ENCODE data around the gene IGF2BP3.
"Not testable (repeated sequence)": the region's sequence is repeated elsewhere in the genome, so short reads cannot be mapped to it uniquely, and the experiment has no call there.

IGF2BP3 gene

DNA sequence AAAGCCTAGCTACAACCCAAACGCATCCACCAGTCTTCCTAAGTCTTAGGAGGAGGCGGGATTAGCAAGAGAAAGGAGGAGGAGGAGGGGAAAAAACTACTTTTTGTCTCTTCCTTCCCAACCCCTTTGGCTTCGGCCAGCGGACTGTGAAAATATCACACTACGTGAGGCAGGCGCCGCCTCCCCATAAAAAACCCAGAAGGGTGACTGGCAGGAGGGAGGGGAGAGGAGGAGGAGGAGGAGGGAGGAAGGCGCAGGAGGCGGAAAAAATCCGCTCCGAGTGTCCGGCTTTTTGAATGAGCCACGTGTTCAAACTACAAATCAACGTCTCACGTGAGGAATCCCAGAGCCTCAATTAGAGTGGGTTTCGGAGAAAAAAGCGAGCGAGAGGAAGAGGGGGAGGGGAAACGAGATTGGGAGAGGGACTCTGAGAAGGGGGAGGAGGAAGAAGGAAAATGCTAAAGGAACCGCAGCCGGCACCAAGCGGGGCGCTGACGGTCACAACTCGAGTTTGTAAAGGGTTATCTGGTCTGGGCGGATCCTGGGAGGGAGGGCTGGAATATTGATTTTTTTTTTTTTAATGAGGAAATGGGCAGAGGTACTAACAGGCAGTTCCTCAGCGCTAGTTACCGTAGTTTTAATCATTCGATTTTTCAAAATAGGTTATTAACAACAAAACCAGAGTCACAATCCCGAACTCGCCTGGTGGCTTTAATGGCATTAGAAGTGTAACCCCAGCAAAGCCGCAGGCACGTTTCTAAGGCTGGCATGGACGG is at the start of gene IGF2BP3:
Gene IGF2BP3, minus strand, starts transcription at position 162 of the 776 bp plus-strand sequence. CDS start 381 bp downstream, outside the sequence.
- DNase-seq (ENCODE audit: low read depth in 2 of 2): no peak

DNA sequence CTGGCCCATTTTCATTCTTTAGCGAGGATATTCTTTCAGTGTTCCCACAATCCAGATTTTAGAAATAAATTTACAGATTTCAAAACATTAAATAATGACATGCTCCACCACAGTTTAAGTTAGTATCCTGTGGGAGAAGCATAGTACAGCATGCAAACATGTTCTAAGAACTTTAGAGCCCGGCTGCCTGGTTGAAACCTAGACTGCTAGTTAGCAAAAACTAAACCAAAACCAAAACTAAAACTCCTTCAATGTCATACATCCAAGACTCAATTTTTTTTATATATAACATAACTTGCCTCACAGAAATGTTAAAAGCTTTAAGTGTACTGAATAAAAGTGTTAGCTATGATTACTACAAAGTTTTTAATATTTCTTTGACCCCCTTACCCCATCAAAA is 44.5 kb upstream of the IGF2BP3 start:
- DNase-seq (ENCODE audit: low read depth in 2 of 2): no peak

- not testable (repeated sequence) for DNase-seq (ENCODE audit: low read depth in 2 of 2)
Observed at GRCh38 chr7:23513746-23514145, 43.5 kb upstream of the IGF2BP3 start.

DNA sequence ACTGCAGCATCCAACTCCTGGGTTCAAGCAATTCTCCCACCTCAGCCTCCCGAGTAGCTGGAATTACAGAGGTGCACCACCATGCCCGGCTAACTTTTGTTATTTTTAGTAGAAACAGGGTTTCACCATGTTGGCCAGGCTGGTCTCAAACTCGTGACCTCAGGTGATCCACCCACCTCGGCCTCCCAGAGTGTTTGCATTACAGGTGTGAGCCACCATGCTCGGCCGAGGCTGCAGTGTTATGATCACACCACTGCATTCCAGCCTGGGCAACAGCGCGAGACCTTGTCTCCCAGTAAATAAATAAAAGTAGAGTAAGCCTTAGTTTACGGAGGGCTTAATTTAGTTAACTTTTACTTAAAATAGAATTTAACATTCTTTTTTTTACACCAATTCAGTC is 23.7 kb upstream of the IGF2BP3 start:
- DNase-seq (ENCODE audit: low read depth in 2 of 2): no peak

DNA sequence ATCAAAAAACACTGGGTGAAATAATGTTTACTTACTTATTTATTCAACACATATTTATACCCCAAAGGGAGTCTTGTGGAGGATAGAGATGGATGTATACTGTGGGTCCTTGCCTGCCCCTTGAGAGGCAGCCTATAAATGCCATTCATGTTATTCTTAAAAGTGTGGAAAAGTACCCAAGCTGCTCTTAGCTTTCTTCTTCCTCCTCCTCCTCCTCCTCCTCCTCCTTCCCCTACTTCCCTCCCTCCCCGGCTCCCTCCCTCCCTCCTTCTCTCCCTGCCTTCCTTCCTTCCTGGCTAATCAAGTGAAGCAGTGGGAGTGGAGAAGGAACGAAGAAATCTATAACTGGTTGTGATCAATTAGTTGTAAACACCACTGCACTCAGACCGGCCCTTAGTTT is 21.2 kb upstream of the IGF2BP3 start:
- DNase-seq (ENCODE audit: low read depth in 2 of 2): no peak

- DNase-seq (ENCODE audit: low read depth in 2 of 2): no peak
Observed at GRCh38 chr7:23490357-23491135, 20.3 kb upstream of the IGF2BP3 start.

- not testable (repeated sequence) for DNase-seq (ENCODE audit: low read depth in 2 of 2)
Observed at GRCh38 chr7:23488714-23489113, 18.4 kb upstream of the IGF2BP3 start.

DNA sequence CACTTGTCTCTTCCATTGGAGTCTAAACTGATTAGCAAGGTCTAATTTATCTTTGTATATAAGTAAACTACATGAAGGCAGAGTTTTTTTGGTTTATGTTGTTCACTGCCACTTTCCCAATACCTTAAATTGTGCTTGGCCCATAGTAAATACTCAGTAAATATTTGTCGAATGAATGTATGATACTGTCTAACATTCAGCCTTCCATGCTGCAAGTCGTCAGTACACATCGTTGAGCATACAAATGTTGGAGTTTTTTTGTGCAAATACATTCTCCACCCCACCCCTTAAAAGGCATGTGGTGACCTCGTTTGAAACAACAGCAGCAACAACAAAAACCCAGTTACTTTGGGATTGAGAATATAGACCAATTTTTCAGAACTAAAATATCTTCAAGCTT is 17.4 kb upstream of the IGF2BP3 start:
- no peak for DNase-seq (ENCODE audit: low read depth in 2 of 2)

DNA sequence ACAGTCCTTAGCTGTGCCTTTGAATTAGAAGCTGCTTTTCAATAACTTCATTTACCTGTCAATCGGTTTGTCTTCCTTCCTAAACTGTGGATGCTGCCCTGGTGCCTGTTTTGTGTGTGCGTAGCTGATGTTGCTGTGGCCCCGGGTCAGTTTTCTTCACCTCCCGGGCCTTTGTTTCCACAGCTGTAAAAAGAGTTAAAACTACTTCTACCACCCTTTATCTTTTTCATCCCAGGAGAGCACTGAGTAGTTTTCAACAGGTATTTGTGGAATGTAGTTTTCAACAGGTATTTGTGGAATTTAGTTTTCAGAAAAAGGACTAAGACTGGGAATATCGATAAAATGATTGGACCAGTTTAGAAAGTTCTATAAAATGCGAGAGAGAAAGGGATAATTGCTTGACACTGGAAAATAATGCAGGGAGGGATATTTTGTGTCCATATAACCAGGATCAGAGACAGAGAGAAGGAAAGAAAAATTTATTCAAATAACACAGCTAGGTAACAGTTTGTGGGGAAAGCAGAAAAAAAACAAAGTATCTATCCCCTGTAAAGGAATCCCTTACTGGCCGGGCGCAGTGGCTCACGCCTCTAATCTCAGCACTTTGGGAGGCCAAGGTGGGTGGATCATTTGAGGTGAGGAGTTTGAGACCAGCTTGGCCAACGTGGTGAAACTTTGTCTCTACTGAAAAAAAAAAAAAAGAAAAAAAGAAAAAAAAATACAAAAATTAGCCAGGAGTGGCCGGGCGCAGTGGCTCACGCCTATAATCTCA is 15.9 kb upstream of the IGF2BP3 start:
- no peak for DNase-seq (ENCODE audit: low read depth in 2 of 2)

DNA sequence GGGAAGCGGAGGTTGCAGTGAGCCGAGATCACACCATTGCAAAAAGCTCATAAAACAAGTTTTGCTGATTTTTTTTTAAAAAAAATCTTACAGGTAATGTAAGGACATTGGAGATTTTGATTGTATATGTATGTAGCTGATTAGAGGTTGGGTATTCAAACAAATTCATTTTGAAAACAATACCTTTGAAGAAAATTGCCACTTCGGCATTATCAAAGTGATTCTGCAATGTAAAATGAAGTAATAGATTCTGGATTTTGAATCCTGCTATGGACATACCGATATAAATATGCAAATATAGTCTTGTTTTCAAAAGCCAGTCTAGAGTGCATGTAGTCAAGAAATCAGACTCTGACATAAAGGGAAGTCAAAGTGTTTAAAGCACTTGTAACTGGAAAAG is 12.4 kb upstream of the IGF2BP3 start:
- DNase-seq (ENCODE audit: low read depth in 2 of 2): no peak

- no peak for DNase-seq (ENCODE audit: low read depth in 2 of 2)
Observed at GRCh38 chr7:23477962-23478866, 7.9 kb upstream of the IGF2BP3 start.

DNA sequence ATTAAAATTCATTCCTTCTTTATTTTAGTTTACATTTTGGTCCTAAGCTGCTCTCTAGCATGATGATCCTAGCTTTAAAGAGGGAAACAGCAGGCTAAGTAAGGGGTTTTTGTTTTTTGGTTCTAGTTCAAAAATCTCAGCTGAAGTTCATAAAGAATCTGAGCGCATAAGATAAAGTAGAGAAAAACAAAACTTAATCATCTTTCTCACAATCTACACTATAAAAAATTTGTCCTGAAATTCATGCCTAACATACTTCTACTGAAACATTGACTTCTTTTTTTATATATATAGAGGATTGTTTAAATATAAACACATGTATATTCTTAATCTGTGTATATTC is 6.8 kb upstream of the IGF2BP3 start:
- DNase-seq (ENCODE audit: low read depth in 2 of 2): no peak

- no peak for DNase-seq (ENCODE audit: low read depth in 2 of 2)
Observed at GRCh38 chr7:23476286-23477156, 6.2 kb upstream of the IGF2BP3 start.

- no peak for DNase-seq (ENCODE audit: low read depth in 2 of 2)
Observed at GRCh38 chr7:23475576-23475839, 5.2 kb upstream of the IGF2BP3 start.

DNA sequence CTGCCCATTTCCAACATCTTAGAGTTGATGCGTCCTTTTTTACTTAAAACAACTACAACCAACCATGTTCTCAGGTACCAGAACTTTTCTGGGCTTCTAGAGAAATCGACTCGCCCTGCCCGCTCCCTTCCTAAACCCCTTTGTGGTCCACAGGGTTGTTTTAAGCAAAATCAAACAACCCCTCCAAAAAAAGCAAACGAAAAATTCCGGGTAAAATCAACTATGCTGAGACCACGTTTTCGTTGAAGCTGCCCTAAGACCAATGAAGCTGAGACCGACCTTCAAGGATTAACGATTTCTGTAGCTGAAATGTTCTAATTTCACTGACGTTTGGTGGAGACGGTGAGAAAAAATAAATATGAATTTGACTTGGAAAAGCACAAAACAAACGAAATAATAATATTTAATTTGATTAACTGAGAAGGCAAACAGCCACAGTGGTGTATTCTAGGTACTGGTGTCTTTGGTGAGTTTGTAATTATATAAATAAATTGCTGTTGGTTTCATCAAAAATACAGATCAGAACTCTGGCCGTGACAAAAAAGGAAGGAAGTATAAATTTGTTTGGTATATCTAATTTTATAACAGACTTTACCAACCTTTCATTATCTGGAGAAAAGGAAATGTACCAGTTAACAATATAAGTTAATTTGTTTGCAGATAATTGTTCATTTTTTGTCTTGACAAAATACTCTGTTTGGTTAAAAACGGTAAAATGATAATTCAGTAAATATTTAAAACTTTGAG is 4.7 kb upstream of the IGF2BP3 start:
- DNase-seq (ENCODE audit: low read depth in 2 of 2): no peak

- DNase-seq (ENCODE audit: low read depth in 2 of 2): peak in 1 of 2 donors; percentile 72
Observed at GRCh38 chr7:23474094-23474828, 4.0 kb upstream of the IGF2BP3 start.

DNA sequence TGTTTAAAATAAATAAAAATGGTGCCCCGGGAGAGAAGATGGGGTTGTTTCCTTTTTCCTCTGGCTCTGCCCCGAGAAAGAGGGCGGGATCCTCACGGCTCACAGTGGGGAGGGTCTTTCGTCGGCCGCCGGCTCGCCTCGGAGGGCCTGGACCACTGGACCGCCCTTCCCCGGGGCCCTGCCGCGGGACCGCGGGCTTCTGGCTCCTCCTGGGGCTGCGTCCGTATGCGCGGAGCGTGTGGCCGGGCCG is 3.5 kb upstream of the IGF2BP3 start:
- no peak for DNase-seq (ENCODE audit: low read depth in 2 of 2)

DNA sequence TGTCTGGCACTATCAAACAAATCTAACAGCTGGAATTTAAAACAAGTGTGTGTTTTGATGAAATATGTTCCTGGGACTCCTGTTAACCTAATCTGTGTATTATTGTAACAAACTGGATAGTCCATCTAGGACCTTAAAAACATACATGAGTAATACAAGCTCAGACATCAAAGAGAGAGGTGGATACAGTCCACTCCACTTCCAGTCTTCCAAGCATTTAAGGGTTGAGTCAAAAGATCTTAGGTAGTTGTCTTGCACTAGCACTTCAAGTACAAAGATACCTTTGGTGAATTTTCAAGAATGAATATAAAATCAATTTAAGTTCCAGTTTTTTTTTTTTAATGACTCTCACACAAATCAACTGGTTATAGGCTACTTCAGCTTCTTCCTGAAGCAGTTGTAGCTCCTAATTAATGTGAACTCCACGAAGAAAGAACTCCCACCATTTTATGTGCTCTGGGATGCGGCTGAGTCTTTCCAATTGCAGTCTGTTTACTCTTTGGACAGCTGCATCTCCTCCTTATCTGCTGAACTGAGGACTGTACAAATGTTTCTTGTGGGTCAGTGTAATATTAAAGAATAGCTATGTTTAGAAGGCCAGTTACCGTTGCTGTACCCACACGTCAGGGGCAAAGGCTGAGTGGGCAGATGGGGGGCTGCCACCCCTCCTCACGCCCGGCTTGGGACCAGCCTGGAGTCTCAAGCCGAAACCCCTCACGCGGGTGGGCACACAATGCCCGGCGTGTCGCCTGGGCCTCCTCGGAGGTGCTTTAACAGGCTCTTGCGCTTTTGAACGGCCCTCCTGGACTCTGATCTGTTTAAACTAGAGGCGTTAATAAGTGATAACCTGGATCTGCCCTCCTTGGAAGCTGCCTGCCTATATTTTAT is 2.9 kb upstream of the IGF2BP3 start:
- no peak for DNase-seq (ENCODE audit: low read depth in 2 of 2)

- DNase-seq (ENCODE audit: low read depth in 2 of 2): no peak
Observed at GRCh38 chr7:23472556-23472955, 2.3 kb upstream of the IGF2BP3 start.

Measured in activated CD4-positive, alpha-beta T cell treated with anti-CD3 and anti-CD28 coated beads for 24 hours (primary cell).